K562 treated with DMSO at 1 percent for 24 hours (cell line): ENCODE measurements around the gene GFOD2. TPM values are rescaled to one million over a fixed set of nuclear protein-coding genes. Genes with fewer than 3 reads are reported as not detected.

Experiments used
- total RNA-seq: library from RNA; unstranded; fragments of 300-600 nt; gene quantifications from 2 replicates; pipeline ENCODE4 v1.2.3, GENCODE V29; 2022; ENCODE audit warnings: low read depth; ENCODE audit not compliant: insufficient read depth

The GFOD2 gene, protein sequence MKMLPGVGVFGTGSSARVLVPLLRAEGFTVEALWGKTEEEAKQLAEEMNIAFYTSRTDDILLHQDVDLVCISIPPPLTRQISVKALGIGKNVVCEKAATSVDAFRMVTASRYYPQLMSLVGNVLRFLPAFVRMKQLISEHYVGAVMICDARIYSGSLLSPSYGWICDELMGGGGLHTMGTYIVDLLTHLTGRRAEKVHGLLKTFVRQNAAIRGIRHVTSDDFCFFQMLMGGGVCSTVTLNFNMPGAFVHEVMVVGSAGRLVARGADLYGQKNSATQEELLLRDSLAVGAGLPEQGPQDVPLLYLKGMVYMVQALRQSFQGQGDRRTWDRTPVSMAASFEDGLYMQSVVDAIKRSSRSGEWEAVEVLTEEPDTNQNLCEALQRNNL
- total RNA-seq, result 19.9 and 22.5 TPM in 2 replicates

GRCh38 chr16:67719048-67719777 is at the start of gene GFOD2:
Gene GFOD2 (minus strand): TSS chr16:67719316. CDS start chr16:67685715, 33,601 bp downstream.

DNA sequence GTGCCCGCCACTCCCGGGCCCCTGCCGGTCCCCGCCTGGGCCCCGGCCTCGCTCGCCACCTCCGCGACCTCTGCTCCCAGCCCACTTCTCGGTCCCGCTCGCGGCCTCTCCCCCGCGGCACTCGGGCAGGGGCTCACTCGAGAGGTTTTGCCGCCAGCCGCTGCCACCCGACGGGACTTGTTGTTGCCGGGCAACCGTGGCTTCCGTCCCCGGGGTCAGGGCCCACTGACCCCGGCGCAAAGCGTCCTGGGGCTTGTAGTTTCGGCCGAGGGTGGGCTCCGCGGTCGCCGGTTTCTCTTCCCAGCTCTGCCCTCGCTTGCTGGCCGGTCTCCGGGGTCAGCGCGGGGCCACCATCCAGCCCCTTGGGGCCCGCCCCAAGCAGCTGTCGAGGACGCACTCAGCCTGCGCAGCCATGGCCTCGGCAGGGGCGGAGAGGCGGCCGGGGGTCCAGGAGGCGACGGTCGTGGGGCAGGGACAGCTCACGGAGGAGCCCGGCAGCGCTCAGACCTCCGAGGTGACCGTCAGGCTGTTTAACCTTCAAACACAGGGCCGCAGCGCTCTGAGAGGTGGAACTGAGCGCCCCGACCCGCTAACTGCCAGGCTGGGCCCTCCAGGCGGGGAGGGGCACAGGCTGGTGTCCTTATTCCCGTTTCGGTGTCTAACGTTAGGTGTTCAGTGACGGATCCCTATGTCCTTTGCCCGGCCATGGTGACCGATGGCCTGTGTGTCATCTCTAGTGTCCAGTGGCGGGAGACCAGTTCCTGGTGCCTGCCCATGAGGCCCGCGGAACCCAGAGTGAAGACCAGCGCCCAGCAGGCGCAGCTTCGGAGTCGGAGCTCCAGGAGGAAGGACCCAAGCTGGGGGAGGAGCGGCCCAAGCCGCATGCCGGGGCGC is 52.3 kb downstream of the GFOD2 start, which contains the start of the genes C16orf86 and ENKD1:
C16orf86 (plus strand) TSS at position 256 of the 894 bp plus-strand sequence; CDS start at position 413, 157 bp downstream.
ENKD1 (minus strand) TSS at position 192 of the 894 bp plus-strand sequence. CDS start 308 bp downstream, outside the sequence.

DNA sequence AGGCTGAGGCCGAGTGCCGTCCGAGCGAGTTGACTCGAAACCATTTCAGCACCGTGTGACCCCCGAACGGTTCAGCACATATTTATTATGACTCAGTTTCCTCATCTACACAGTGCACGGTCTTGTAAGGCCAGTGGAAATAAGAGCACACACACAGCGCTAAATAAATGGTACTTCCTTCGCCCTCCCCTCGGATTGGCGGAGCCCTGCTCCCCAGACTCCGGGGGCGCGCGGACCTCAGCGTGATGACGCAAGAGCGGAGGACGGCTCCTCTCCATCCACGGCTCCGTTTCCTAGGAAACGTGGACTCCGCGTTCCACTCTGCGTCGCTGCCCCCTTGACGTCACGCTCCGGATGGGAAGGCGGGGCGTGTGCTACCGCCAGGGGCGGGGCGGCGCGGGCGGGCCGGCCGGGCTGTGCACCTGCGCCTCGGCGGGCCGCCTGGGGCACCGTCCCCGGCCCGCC is 58.5 kb downstream of the GFOD2 start, which contains the start of gene PARD6A:
PARD6A (plus strand) TSS at position 397 of the 465 bp plus-strand sequence. CDS start 79 bp downstream, outside the sequence.

GRCh38 chr16:67659675-67660563 is 59.2 kb downstream of the GFOD2 start, which contains the start of gene ACD:
Gene ACD (minus strand): TSS chr16:67660260. CDS start chr16:67660220, 40 bp downstream.

Other genes with a start within 250 kb of the GFOD2 start
- gene ATP6V0D1, start 238.2 kb downstream of the GFOD2 start, total RNA-seq, result 204 and 205 TPM in 2 replicates
- gene AGRP, start 235.8 kb downstream of the GFOD2 start, total RNA-seq, result not detected in 2 replicates
- gene RIPOR1, start 190.5 kb downstream of the GFOD2 start, total RNA-seq, result 13.1 and 20.4 TPM in 2 replicates
- 36.6 and 38.1 TPM in 2 replicates for gene CTCF, start 156.8 kb downstream of the GFOD2 start, total RNA-seq
- 2.0 TPM in 2 replicates for gene CARMIL2, start 74.2 kb downstream of the GFOD2 start, total RNA-seq
- 51.6 and 54.9 TPM in 2 replicates for gene ACD, start 59.1 kb downstream of the GFOD2 start, total RNA-seq
- 1.3 and 4.6 TPM in 2 replicates for gene PARD6A, start 58.4 kb downstream of the GFOD2 start, total RNA-seq
- 17.9 and 18.4 TPM in 2 replicates for gene ENKD1, start 52.6 kb downstream of the GFOD2 start, total RNA-seq
- 1.1 and 2.5 TPM in 2 replicates for gene C16orf86, start 52.5 kb downstream of the GFOD2 start, total RNA-seq
- 16.9 and 17.6 TPM in 2 replicates for gene RANBP10, start 87.2 kb upstream of the GFOD2 start, total RNA-seq
- 0.10 TPM in 1 of 2 replicates, not detected in the other for gene TSNAXIP1, start 87.6 kb upstream of the GFOD2 start, total RNA-seq
- gene THAP11, start 123.0 kb upstream of the GFOD2 start, total RNA-seq, result 58.7 and 62.7 TPM in 2 replicates
- gene NUTF2, start 127.6 kb upstream of the GFOD2 start, total RNA-seq, result 76.3 and 84.1 TPM in 2 replicates
- gene CENPT, start 128.4 kb upstream of the GFOD2 start, total RNA-seq, result 67.2 and 75.8 TPM in 2 replicates
- 91.7 and 98.7 TPM in 2 replicates for gene EDC4, start 153.7 kb upstream of the GFOD2 start, total RNA-seq
- gene NRN1L, start 165.6 kb upstream of the GFOD2 start, total RNA-seq, result 2.9 and 3.1 TPM in 2 replicates
- gene PSKH1, start 173.9 kb upstream of the GFOD2 start, total RNA-seq, result 46.0 and 46.8 TPM in 2 replicates
- gene CTRL, start 212.5 kb upstream of the GFOD2 start, total RNA-seq, result 0.59 and 1.3 TPM in 2 replicates
- gene PSMB10, start 217.5 kb upstream of the GFOD2 start, total RNA-seq, result 110 and 120 TPM in 2 replicates
- gene LCAT, start 224.8 kb upstream of the GFOD2 start, total RNA-seq, result 5.5 and 9.9 TPM in 2 replicates
- 22.5 and 23.8 TPM in 2 replicates for gene SLC12A4, start 249.3 kb upstream of the GFOD2 start, total RNA-seq